Astrocyte (in vitro differentiated cells and primary cell): ENCODE results near the gene RTEL1. TPM values are rescaled to one million over a fixed set of nuclear protein-coding genes. Genes with fewer than 3 reads are reported as not detected.

ENCODE experiments used
- DNase-seq: peaks from one replicate; pipeline ENCODE4 v3.0.0-alpha.2; 2010; ENCODE audit warnings: low read depth
- FAIRE-seq: peaks from 2 replicates; lab custom pipeline; 2011; peaks lifted over from hg19 to GRCh38; lab: Jason Lieb, UNC
- H2AFZ ChIP-seq: 2 replicates; pipeline ENCODE4 v1.6.0; 2012; ENCODE audit warnings: low read depth, low read length, inconsistent platforms
- H3K27ac ChIP-seq: 2 replicates; pipeline ENCODE4 v1.5.1; 2011; ENCODE audit warnings: low read depth, low read length, inconsistent platforms
- H3K27me3 ChIP-seq: 2 replicates; pipeline ENCODE4 v1.6.0; 2011; ENCODE audit warnings: low read length, inconsistent platforms; ENCODE audit not compliant: insufficient read depth
- H3K36me3 ChIP-seq: 2 replicates; pipeline ENCODE4 v1.5.1; 2011; ENCODE audit warnings: low read length, inconsistent platforms; ENCODE audit not compliant: insufficient read depth
- H3K4me1 ChIP-seq: 2 replicates; pipeline ENCODE4 v1.5.1; 2011; ENCODE audit warnings: low read length, inconsistent platforms; ENCODE audit not compliant: insufficient read depth
- H3K4me2 ChIP-seq: 2 replicates; pipeline ENCODE4 v1.6.0; 2012; ENCODE audit warnings: low read length, inconsistent platforms
- H3K4me3 ChIP-seq: 2 replicates; pipeline ENCODE4 v1.5.1; 2011; ENCODE audit warnings: low read depth, mild to moderate bottlenecking, low read length, inconsistent platforms; ENCODE audit not compliant: insufficient read depth
- H3K79me2 ChIP-seq: 2 replicates; pipeline ENCODE4 v1.6.0; 2012; ENCODE audit warnings: mild to moderate bottlenecking, low read length, inconsistent platforms; ENCODE audit not compliant: insufficient read depth
- H3K9ac ChIP-seq: 2 replicates; pipeline ENCODE4 v1.6.0; 2012; ENCODE audit warnings: mild to moderate bottlenecking, low read length, inconsistent platforms
- H3K9me3 ChIP-seq: 2 replicates; pipeline ENCODE4 v1.5.1; 2012; ENCODE audit warnings: low read depth, mild to moderate bottlenecking, low read length, inconsistent platforms; ENCODE audit not compliant: insufficient read depth
- H4K20me1 ChIP-seq: 2 replicates; pipeline ENCODE4 v1.6.0; 2012; ENCODE audit warnings: low read length, inconsistent platforms; ENCODE audit not compliant: insufficient read depth
- H3K27ac Mint-ChIP-seq: one replicate; pipeline ENCODE4 v1.8.0; 2021; ENCODE audit warnings: mild to moderate bottlenecking, mixed read lengths; ENCODE audit not compliant: unreplicated experiment
- H3K27me3 Mint-ChIP-seq: one replicate; pipeline ENCODE4 v1.8.0; 2021; ENCODE audit warnings: low read depth, mixed read lengths; ENCODE audit not compliant: unreplicated experiment
- H3K36me3 Mint-ChIP-seq: one replicate; pipeline ENCODE4 v1.8.0; 2021; ENCODE audit warnings: low read depth, mixed read lengths; ENCODE audit not compliant: unreplicated experiment
- H3K4me1 Mint-ChIP-seq: one replicate; pipeline ENCODE4 v1.8.0; 2021; ENCODE audit warnings: low read depth, mixed read lengths; ENCODE audit not compliant: unreplicated experiment
- H3K4me3 Mint-ChIP-seq: one replicate; pipeline ENCODE4 v1.8.0; 2021; ENCODE audit warnings: mild to moderate bottlenecking, moderate library complexity, mixed read lengths; ENCODE audit not compliant: unreplicated experiment
- H3K9me3 Mint-ChIP-seq: one replicate; pipeline ENCODE4 v1.8.0; 2021; ENCODE audit warnings: mild to moderate bottlenecking, mixed read lengths; ENCODE audit not compliant: unreplicated experiment
- CTCF ChIP-seq: IDR thresholded peaks from 2 replicates; pipeline ENCODE4 v1.5.1; 2011; ENCODE audit warnings: low read depth, mild to moderate bottlenecking, inconsistent platforms, low read length, moderate library complexity; ENCODE audit not compliant: insufficient read depth
- EZH2 ChIP-seq: IDR thresholded peaks from 2 replicates; pipeline ENCODE4 v1.6.1; 2012; ENCODE audit warnings: mild to moderate bottlenecking, low read length, inconsistent platforms; ENCODE audit not compliant: insufficient read depth
- total RNA-seq: library from RNA; stranded (reverse); gene quantifications from 2 replicates; pipeline ENCODE4 v1.2.1, GENCODE V29; 2021

RTEL1 gene
- total RNA-seq, 1 donor from 2014 or later: 15.5 TPM

GRCh38 chr20:63733579-63734081 lies 75.5 kb downstream of the RTEL1 start:
- no peak overlapping the region for H3K27ac Mint-ChIP-seq
- TF ChIP-seq EZH2 (no peak), CTCF (no peak)
- H3K4me3 ChIP-seq: no peak overlapping the region
- peaks cover 42% of the 10 kb centered on the region for H3K79me2 ChIP-seq
- H3K27me3 ChIP-seq: no peaks in the 10 kb centered on the region
- H2AFZ ChIP-seq: no peak overlapping the region
- no peaks in the 10 kb centered on the region for H3K9me3 ChIP-seq
- no peaks in the 10 kb centered on the region for H3K4me1 ChIP-seq
- peaks cover 63% of the 10 kb centered on the region for H4K20me1 ChIP-seq
- H3K36me3 ChIP-seq: peaks cover 3% of the 10 kb centered on the region
- H3K27ac ChIP-seq: no peak overlapping the region
- no peak for FAIRE-seq
- no peaks in the 10 kb centered on the region for H3K27me3 Mint-ChIP-seq
- H3K9me3 Mint-ChIP-seq: no peaks in the 10 kb centered on the region
- no peak overlapping the region for H3K4me3 Mint-ChIP-seq
- H3K4me2 ChIP-seq: no peak overlapping the region
- no peak for DNase-seq
- peaks cover 12% of the 10 kb centered on the region for H3K36me3 Mint-ChIP-seq
- no peak overlapping the region for H3K9ac ChIP-seq
- peaks cover 2% of the 10 kb centered on the region for H3K4me1 Mint-ChIP-seq

- peaks cover 12% of the 10 kb centered on the region for H3K36me3 Mint-ChIP-seq
- no peak overlapping the region for H3K27ac ChIP-seq
- no peaks in the 10 kb centered on the region for H3K9me3 Mint-ChIP-seq
- no peak for FAIRE-seq
- no peaks in the 10 kb centered on the region for H3K4me1 Mint-ChIP-seq
- H3K4me2 ChIP-seq: no peak overlapping the region
- no peak overlapping the region for H3K4me3 ChIP-seq
- no peaks in the 10 kb centered on the region for H3K27me3 ChIP-seq
- H3K27me3 Mint-ChIP-seq: no peaks in the 10 kb centered on the region
- no peak for DNase-seq
- H4K20me1 ChIP-seq: peaks cover 60% of the 10 kb centered on the region
- no peak overlapping the region for H3K27ac Mint-ChIP-seq
- H3K36me3 ChIP-seq: peaks cover 3% of the 10 kb centered on the region
- H3K9ac ChIP-seq: no peak overlapping the region
- TF ChIP-seq EZH2: no peak
- TF ChIP-seq CTCF: no peak
- H3K9me3 ChIP-seq: no peaks in the 10 kb centered on the region
- peaks cover 35% of the 10 kb centered on the region for H3K79me2 ChIP-seq
- no peak overlapping the region for H2AFZ ChIP-seq
- H3K4me3 Mint-ChIP-seq: no peak overlapping the region
- H3K4me1 ChIP-seq: no peaks in the 10 kb centered on the region
Measured at GRCh38 chr20:63734111-63734945, 76.2 kb downstream of the RTEL1 start.
